Midbrain (tissue), 1 donor: ENCODE measurements around the gene PPIF.

Experiments used
- DNase-seq: peaks from one replicate; lab custom pipeline; 2025; lab: John Stamatoyannopoulos, UW

PPIF gene

GRCh38 chr10:79313911-79314439, 33.3 kb upstream of the PPIF start:
- DNase-seq: no peak

- no peak for DNase-seq
Measured at GRCh38 chr10:79314761-79315601, 32.3 kb upstream of the PPIF start.

- DNase-seq: no peak
Measured at GRCh38 chr10:79315602-79315920, 31.7 kb upstream of the PPIF start.

- DNase-seq: no peak
Measured at GRCh38 chr10:79316671-79317431, 30.4 kb upstream of the PPIF start.

- no peak for DNase-seq
Measured at GRCh38 chr10:79318369-79318768, 28.9 kb upstream of the PPIF start.

- no peak for DNase-seq
Measured at GRCh38 chr10:79319115-79319771, 28.0 kb upstream of the PPIF start.

- no peak for DNase-seq
Measured at GRCh38 chr10:79320316-79320715, 27.0 kb upstream of the PPIF start.

GRCh38 chr10:79320820-79321493, 26.3 kb upstream of the PPIF start:
- DNase-seq: no peak

- no peak for DNase-seq
Measured at GRCh38 chr10:79321494-79321882, 25.8 kb upstream of the PPIF start.

GRCh38 chr10:79321951-79322350, 25.3 kb upstream of the PPIF start:
- DNase-seq: no peak

- peak; percentile 9 for DNase-seq
Measured at GRCh38 chr10:79322616-79323543, 24.4 kb upstream of the PPIF start.

- DNase-seq: no peak
Measured at GRCh38 chr10:79323602-79324001, 23.7 kb upstream of the PPIF start.

- DNase-seq: no peak
Measured at GRCh38 chr10:79324032-79324695, 23.1 kb upstream of the PPIF start.

- DNase-seq: no peak
Measured at GRCh38 chr10:79326361-79327089, 20.7 kb upstream of the PPIF start.

- no peak for DNase-seq
Measured at GRCh38 chr10:79327090-79327457, 20.2 kb upstream of the PPIF start.

- no peak for DNase-seq
Measured at GRCh38 chr10:79328147-79328701, 19.0 kb upstream of the PPIF start.

GRCh38 chr10:79328737-79329504, 18.3 kb upstream of the PPIF start:
- no peak for DNase-seq

- DNase-seq: no peak
Measured at GRCh38 chr10:79329529-79329928, 17.7 kb upstream of the PPIF start.

- no peak for DNase-seq
Measured at GRCh38 chr10:79331226-79331625, 16.0 kb upstream of the PPIF start.
